IMR-90 (cell line): ENCODE measurements around the gene NFIA.

Experiments used
- CEBPB ChIP-seq: IDR thresholded peaks from 2 replicates; pipeline ENCODE4 v1.6.1; 2012; ENCODE audit warnings: low read depth, low read length, improper control_type of control experiment
- CTCF ChIP-seq: conservative IDR thresholded peaks from 2 replicates; pipeline ENCODE4 v1.5.1; 2012; ENCODE audit warnings: mild to moderate bottlenecking, low read depth, low read length, improper control_type of control experiment
- ELK1 ChIP-seq: fragments of 150-350 bp; IDR thresholded peaks from 2 replicates; pipeline ENCODE4 v1.6.1; 2016; ENCODE audit warnings: low read depth, mild to moderate bottlenecking, low read length, moderate library complexity, borderline replicate concordance
- FOS ChIP-seq: fragments of 150-350 bp; IDR thresholded peaks from 2 replicates; pipeline ENCODE4 v1.6.1; 2016; ENCODE audit warnings: low read depth, low read length
- MXI1 ChIP-seq: IDR thresholded peaks from 2 replicates; pipeline ENCODE4 v1.6.1; 2012; ENCODE audit warnings: low read depth, mild to moderate bottlenecking, low read length, moderate library complexity, borderline replicate concordance
- POLR2A ChIP-seq: IDR thresholded peaks from 2 replicates; pipeline ENCODE4 v1.6.1; 2012; ENCODE audit warnings: mild to moderate bottlenecking, low read depth, low read length
- RAD21 ChIP-seq: IDR thresholded peaks from 2 replicates; pipeline ENCODE4 v1.6.1; 2012; ENCODE audit warnings: low read length, improper control_type of control experiment
- RCOR1 ChIP-seq: IDR thresholded peaks from 2 replicates; pipeline ENCODE4 v1.6.1; 2012; ENCODE audit warnings: mild to moderate bottlenecking, low read length, improper control_type of control experiment; ENCODE audit not compliant: insufficient replicate concordance
- RFX5 ChIP-seq: IDR thresholded peaks from 2 replicates; pipeline ENCODE4 v1.8.0; 2012; ENCODE audit warnings: low read depth, mild to moderate bottlenecking, low read length, moderate library complexity
- SMC3 ChIP-seq: fragments of 150-350 bp; IDR thresholded peaks from 2 replicates; pipeline ENCODE4 v1.6.1; 2016; ENCODE audit warnings: low read depth, mild to moderate bottlenecking, antibody characterized with exemption, low read length, moderate library complexity
- USF2 ChIP-seq: fragments of 150-350 bp; IDR thresholded peaks from 2 replicates; pipeline ENCODE4 v1.6.1; 2017; ENCODE audit warnings: mild to moderate bottlenecking, antibody characterized with exemption, low read length, low read depth

- TF ChIP-seq CTCF: no peak
- TF ChIP-seq USF2: no peak
- TF ChIP-seq POLR2A: no peak
- no peak for TF ChIP-seq ELK1
- TF ChIP-seq RCOR1: no peak
- TF ChIP-seq RAD21: no peak
- TF ChIP-seq CEBPB: no peak
- no peak for TF ChIP-seq MXI1
- TF ChIP-seq FOS: no peak
- TF ChIP-seq RFX5: no peak
- no peak for TF ChIP-seq SMC3
Measured at GRCh38 chr1:61469365-61469764, 387.0 kb downstream of the NFIA start.
